ENCODE results near the gene FXYD3. TPM values are rescaled to one million over a fixed set of nuclear protein-coding genes. Genes with fewer than 3 reads are reported as not detected.

FXYD3 gene
- total RNA-seq, 1 experiment from 2014 or later: 36.7 TPM

DNA sequence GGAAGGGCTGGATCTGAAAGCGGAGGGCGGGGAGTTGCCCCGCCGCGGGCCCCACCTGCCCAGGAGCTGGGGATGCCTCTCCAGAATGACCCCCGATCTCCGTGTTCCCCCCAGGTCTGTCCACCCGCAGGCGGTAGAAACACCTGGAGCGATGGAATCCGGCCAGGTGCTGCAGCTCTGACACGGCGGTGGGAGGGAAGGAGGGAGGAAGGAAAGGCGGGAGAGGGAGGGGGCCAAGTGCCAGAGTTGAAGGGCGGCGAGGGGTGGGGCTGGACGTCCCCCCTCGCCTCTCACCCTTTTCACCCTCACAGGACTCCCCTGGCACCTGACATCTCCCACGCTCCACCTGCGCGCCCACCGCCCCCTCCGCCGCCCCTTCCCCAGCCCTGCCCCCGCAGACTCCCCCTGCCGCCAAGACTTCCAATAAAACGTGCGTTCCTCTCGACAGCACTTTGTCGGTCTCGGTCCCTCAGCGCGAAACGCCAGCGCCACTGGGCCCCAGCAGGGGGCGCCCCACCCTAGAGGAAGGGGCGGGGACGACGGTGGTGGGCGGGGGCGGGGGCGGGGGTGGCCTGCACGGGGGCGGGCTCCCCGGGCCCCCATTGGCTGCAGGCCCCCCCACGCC lies 27.1 kb downstream of the FXYD3 start:
- Mint-ChIP-seq H3K27me3 (ENCODE audit: insufficient read depth, unreplicated experiment) (peaks cover 8% of the 10 kb centered on the region), H3K4me1 (ENCODE audit: low read depth, unreplicated experiment) (no peaks in the 10 kb centered on the region), H3K27ac (ENCODE audit: unreplicated experiment) (no peak overlapping the region), H3K9me3 (ENCODE audit: unreplicated experiment) (no peaks in the 10 kb centered on the region), H3K36me3 (ENCODE audit: insufficient read depth, unreplicated experiment) (no peaks in the 10 kb centered on the region), H3K4me3 (ENCODE audit: unreplicated experiment) (peak overlapping the region; percentile 52)
- DNase-seq: peak; percentile 58 to 72
- POLR2A ChIA-PET: no interaction called here
- no peaks in the 10 kb centered on the region for H3K36me3 ChIP-seq (ENCODE audit: control insufficient read depth, insufficient read depth, low read length)
- no TSS peak for BruUV-seq (replicated peaks)
- peak overlapping the region; percentile 29 for H3K4me3 ChIP-seq (ENCODE audit: low read depth, low read length)
- no peaks in the 10 kb centered on the region; the same call in 1 of the 2 replicates for H3K27me3 ChIP-seq (replicated peaks; ENCODE audit: control insufficient read depth, insufficient read depth, low read length)
- intact Hi-C loops (cut with micrococcal nuclease; ENCODE audit: unreplicated experiment): no loop called here
- CTCF ChIA-PET: interaction anchor here (0.6 to 1.9 kb wide), 7 partner anchors 11 to 549 kb away, joined by 3 to 10 read pairs (median 3); partner anchors contain the start of gene FXYD5
- 0 out of 2 replicates have a peak, but pooled peaks cover 11% of the 10 kb centered on the region for H3K4me1 ChIP-seq
- TF ChIP-seq, protein P1, sequence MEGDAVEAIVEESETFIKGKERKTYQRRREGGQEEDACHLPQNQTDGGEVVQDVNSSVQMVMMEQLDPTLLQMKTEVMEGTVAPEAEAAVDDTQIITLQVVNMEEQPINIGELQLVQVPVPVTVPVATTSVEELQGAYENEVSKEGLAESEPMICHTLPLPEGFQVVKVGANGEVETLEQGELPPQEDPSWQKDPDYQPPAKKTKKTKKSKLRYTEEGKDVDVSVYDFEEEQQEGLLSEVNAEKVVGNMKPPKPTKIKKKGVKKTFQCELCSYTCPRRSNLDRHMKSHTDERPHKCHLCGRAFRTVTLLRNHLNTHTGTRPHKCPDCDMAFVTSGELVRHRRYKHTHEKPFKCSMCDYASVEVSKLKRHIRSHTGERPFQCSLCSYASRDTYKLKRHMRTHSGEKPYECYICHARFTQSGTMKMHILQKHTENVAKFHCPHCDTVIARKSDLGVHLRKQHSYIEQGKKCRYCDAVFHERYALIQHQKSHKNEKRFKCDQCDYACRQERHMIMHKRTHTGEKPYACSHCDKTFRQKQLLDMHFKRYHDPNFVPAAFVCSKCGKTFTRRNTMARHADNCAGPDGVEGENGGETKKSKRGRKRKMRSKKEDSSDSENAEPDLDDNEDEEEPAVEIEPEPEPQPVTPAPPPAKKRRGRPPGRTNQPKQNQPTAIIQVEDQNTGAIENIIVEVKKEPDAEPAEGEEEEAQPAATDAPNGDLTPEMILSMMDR (IDR thresholded peaks at IDR 0.05; ENCODE audit: insufficient read depth in 1 of 2, low read depth in 1 of 2, low read length in 1 of 2, severe bottlenecking in 1 of 2, unreplicated experiment in 1 of 2): peak; percentile 53 to 65
- no peaks in the 10 kb centered on the region; the same call in 1 of the 2 replicates for H3K9me3 ChIP-seq

DNA sequence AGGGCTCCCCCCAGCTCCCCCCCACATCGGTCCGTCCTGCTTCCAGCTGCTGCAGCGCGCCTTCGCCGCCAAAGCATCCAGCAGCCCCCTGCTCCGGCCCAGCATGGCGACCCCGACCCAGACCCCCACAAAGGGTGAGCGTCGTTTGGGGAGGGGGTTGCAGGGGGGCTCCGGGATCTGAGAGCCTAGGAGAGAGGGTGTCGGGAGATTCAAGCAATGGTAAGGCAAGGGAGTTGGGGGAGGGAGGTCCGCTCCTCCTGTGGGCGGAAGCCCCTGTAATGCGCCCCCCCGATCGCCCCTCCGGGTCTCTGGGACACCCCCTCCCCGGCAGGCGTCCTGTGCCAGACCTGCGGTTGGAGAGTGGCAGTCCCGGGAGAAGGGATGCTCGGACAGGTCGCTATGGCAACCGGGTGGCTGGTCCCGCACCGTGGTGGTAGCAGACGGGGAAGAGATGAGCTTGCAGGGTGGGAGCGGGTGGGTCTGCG lies 27.6 kb downstream of the FXYD3 start, which contains the start of gene FXYD7:
Gene FXYD7, plus strand, starts transcription at position 25 of the 485 bp plus-strand sequence. Its CDS starts 79 bp downstream, at position 104.
- no peaks in the 10 kb centered on the region for H3K9me3 Mint-ChIP-seq (ENCODE audit: unreplicated experiment)
- no peaks in the 10 kb centered on the region for H3K4me1 Mint-ChIP-seq (ENCODE audit: low read depth, unreplicated experiment)
- H3K27me3 Mint-ChIP-seq (ENCODE audit: insufficient read depth, unreplicated experiment): peaks cover 8% of the 10 kb centered on the region
- Histone ChIP-seq H3K9me3 (no peaks in the 10 kb centered on the region; the same call in 1 of the 2 replicates), H3K36me3 (ENCODE audit: control insufficient read depth, insufficient read depth, low read length) (no peaks in the 10 kb centered on the region), H3K4me3 (ENCODE audit: low read depth, low read length) (peak within 1 kb of the TSS; percentile 29), H3K4me1 (0 out of 2 replicates have a peak, but pooled peaks cover 11% of the 10 kb centered on the region), H3K27me3 (replicated peaks; ENCODE audit: control insufficient read depth, insufficient read depth, low read length) (no peaks in the 10 kb centered on the region; the same call in 1 of the 2 replicates)
- intact Hi-C loops (cut with micrococcal nuclease; ENCODE audit: unreplicated experiment): no loop called here
- ChIA-PET CTCF (interaction anchor here (0.6 to 0.7 kb wide), 2 partner anchors 10 to 88 kb away, joined by 3 read pairs; no protein-coding TSS in a partner anchor), POLR2A (no interaction called here)
- no peaks in the 10 kb centered on the region for H3K36me3 Mint-ChIP-seq (ENCODE audit: insufficient read depth, unreplicated experiment)
- no peak for DNase-seq
- H3K4me3 Mint-ChIP-seq (ENCODE audit: unreplicated experiment): peak within 1 kb of the TSS; percentile 52
- BruUV-seq (replicated peaks): no TSS peak
- TF ChIP-seq, protein P1 (IDR thresholded peaks at IDR 0.05; ENCODE audit: insufficient read depth in 1 of 2, low read depth in 1 of 2, low read length in 1 of 2, severe bottlenecking in 1 of 2, unreplicated experiment in 1 of 2): no peak
- no peak within 1 kb of the TSS for H3K27ac Mint-ChIP-seq (ENCODE audit: unreplicated experiment)

DNA sequence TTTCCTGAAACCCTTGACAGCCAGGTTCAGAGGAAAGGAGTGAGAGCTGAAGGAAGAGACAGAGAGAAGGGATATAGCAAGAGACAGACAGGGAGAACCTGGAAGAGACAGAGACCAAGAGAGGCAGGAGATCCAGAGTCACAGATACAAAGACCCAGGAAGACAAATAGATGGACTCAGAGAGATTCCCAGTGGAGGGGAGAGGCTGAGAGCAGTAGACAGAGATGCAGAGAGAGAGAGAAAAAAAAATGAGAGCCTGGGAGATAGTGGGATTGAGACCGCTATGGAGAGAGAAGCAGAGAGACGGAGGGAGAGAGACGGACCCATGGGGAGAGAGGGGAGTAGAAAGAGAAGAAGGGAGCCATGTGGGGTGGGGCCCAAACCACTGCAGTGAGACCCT lies 28.2 kb downstream of the FXYD3 start:
- Mint-ChIP-seq H3K27ac (ENCODE audit: unreplicated experiment) (no peak overlapping the region), H3K9me3 (ENCODE audit: unreplicated experiment) (no peaks in the 10 kb centered on the region), H3K4me1 (ENCODE audit: low read depth, unreplicated experiment) (no peaks in the 10 kb centered on the region), H3K27me3 (ENCODE audit: insufficient read depth, unreplicated experiment) (peaks cover 8% of the 10 kb centered on the region), H3K4me3 (ENCODE audit: unreplicated experiment) (no peak overlapping the region), H3K36me3 (ENCODE audit: insufficient read depth, unreplicated experiment) (no peaks in the 10 kb centered on the region)
- POLR2A ChIA-PET: interaction anchor here (0.6 kb wide), 1 partner anchor 124 kb away, joined by 4 read pairs; no protein-coding TSS in a partner anchor
- H3K27me3 ChIP-seq (replicated peaks; ENCODE audit: control insufficient read depth, insufficient read depth, low read length): no peaks in the 10 kb centered on the region; the same call in 1 of the 2 replicates
- no peak overlapping the region for H3K4me3 ChIP-seq (ENCODE audit: low read depth, low read length)
- DNase-seq: no peak
- CTCF ChIA-PET: interaction anchor here (0.6 to 0.7 kb wide), 2 partner anchors 10 to 88 kb away, joined by 3 read pairs; no protein-coding TSS in a partner anchor
- BruUV-seq (replicated peaks): no TSS peak
- intact Hi-C loops (cut with micrococcal nuclease; ENCODE audit: unreplicated experiment): no loop called here
- TF ChIP-seq, protein P1 (IDR thresholded peaks at IDR 0.05; ENCODE audit: insufficient read depth in 1 of 2, low read depth in 1 of 2, low read length in 1 of 2, severe bottlenecking in 1 of 2, unreplicated experiment in 1 of 2): no peak
- H3K4me1 ChIP-seq: 0 out of 2 replicates have a peak, but pooled peaks cover 11% of the 10 kb centered on the region
- H3K36me3 ChIP-seq (ENCODE audit: control insufficient read depth, insufficient read depth, low read length): no peaks in the 10 kb centered on the region
- H3K9me3 ChIP-seq: no peaks in the 10 kb centered on the region; the same call in 1 of the 2 replicates
